ENCODE results near the gene TLE3.

TLE3 gene

DNA sequence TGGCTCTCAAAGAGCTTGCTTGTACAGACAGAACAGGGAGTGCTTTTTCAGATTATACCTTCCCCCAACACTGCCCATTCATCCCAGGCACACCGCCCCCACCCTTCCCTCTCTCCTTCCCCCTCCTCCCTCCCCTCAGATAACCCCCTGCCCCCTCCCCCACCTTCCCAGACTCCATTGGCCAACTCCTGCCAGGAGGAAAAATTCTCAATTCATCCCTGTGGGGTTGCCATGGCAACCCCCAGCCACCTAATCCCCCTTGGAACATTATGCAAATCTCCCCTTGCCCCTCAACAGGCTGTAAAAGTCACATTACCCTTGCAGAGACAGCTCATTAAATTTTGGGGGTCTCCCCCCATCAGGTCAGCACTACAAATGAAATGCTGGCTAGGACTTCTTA is 14.3 kb downstream of the TLE3 start:
- Histone ChIP-seq H2AFZ (ENCODE audit: low read depth) (no peak overlapping the region), H3K79me2 (ENCODE audit: insufficient read depth, low read depth) (peaks cover 96% of the 10 kb centered on the region), H3K4me1 (ENCODE audit: low read depth, poor library complexity, severe bottlenecking) (peaks cover 27% of the 10 kb centered on the region), H3K9ac (no peak overlapping the region), H3K4me2 (no peak overlapping the region), H3K27ac (no peak overlapping the region), H4K20me1 (ENCODE audit: insufficient read depth) (peaks cover 44% of the 10 kb centered on the region), H3K4me3 (IDR thresholded peaks at IDR 0.05; ENCODE audit: insufficient read depth, low read depth, low read length) (no peak overlapping the region), H3K27me3 (ENCODE audit: insufficient read depth, low read depth) (no peaks in the 10 kb centered on the region), H3K36me3 (ENCODE audit: insufficient read depth) (peaks cover 14% of the 10 kb centered on the region; the same call in 1 of the 2 replicates)
- TF ChIP-seq, protein P1, sequence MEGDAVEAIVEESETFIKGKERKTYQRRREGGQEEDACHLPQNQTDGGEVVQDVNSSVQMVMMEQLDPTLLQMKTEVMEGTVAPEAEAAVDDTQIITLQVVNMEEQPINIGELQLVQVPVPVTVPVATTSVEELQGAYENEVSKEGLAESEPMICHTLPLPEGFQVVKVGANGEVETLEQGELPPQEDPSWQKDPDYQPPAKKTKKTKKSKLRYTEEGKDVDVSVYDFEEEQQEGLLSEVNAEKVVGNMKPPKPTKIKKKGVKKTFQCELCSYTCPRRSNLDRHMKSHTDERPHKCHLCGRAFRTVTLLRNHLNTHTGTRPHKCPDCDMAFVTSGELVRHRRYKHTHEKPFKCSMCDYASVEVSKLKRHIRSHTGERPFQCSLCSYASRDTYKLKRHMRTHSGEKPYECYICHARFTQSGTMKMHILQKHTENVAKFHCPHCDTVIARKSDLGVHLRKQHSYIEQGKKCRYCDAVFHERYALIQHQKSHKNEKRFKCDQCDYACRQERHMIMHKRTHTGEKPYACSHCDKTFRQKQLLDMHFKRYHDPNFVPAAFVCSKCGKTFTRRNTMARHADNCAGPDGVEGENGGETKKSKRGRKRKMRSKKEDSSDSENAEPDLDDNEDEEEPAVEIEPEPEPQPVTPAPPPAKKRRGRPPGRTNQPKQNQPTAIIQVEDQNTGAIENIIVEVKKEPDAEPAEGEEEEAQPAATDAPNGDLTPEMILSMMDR (conservative IDR thresholded peaks at IDR 0.05; ENCODE audit: low read depth, low read length), result no peak

DNA sequence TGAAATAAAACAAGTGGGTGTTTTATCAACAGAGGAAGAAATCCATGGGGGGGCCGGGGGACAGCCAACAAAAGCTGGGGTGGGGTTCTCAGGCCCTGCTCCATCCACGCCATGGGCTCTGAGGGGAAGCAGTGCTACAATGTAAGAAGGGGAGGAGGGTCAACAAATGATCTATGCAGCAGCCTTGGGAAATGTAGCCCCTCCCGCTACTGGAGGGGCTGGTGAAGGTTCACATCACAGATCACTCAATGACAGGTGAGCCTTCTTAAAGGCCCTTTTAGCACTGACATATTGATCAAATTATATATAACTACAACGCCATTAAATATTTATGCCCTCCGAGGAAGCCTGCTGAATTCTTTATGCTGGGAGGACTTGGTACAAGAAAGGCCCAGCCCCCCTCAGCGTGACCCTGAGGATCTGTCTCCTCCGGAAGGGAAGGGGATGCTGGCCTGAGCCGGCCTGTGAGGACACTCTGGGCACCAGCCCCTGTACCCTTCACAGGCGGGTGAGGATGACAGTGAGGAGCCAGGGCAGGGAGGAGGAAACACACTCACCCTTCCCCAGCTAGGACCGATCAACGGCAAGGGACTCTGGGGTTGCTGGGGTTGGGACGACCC is 15.3 kb downstream of the TLE3 start:
- no peak overlapping the region for H2AFZ ChIP-seq (ENCODE audit: low read depth)
- H3K4me1 ChIP-seq (ENCODE audit: low read depth, poor library complexity, severe bottlenecking), result peaks cover 27% of the 10 kb centered on the region
- H3K9ac ChIP-seq, result no peak overlapping the region
- TF ChIP-seq, protein P1 (conservative IDR thresholded peaks at IDR 0.05; ENCODE audit: low read depth, low read length), result no peak
- H3K79me2 ChIP-seq (ENCODE audit: insufficient read depth, low read depth), result peaks cover 96% of the 10 kb centered on the region
- H3K36me3 ChIP-seq (ENCODE audit: insufficient read depth), result peaks cover 14% of the 10 kb centered on the region; the same call in 1 of the 2 replicates
- H4K20me1 ChIP-seq (ENCODE audit: insufficient read depth), result peaks cover 34% of the 10 kb centered on the region
- H3K4me3 ChIP-seq (IDR thresholded peaks at IDR 0.05; ENCODE audit: insufficient read depth, low read depth, low read length), result no peak overlapping the region
- no peaks in the 10 kb centered on the region for H3K27me3 ChIP-seq (ENCODE audit: insufficient read depth, low read depth)
- H3K4me2 ChIP-seq, result no peak overlapping the region
- H3K27ac ChIP-seq, result no peak overlapping the region

DNA sequence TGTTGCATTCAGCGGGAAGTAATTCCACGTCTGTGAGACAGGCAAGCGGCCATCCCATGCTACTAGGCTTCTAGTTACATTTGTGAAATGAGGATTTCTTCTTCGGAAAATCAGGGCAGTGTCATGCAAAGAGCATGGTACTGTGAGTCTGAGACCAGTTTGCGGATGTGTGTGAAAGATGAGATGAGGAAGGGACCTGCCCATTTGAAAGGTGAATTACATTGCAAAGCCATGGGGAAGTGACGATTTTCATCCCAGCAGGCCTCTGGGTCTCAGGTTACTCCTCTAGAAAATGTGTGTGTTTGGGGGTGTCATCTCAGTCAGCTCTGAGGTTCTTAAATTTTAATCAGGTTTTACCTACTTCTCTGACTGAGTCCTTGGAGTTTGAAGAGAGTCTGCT is 16.1 kb downstream of the TLE3 start:
- Histone ChIP-seq H3K36me3 (ENCODE audit: insufficient read depth) (peaks cover 14% of the 10 kb centered on the region; the same call in 1 of the 2 replicates), H4K20me1 (ENCODE audit: insufficient read depth) (peaks cover 26% of the 10 kb centered on the region; the same call in 1 of the 2 replicates), H3K4me2 (no peak overlapping the region), H3K27me3 (ENCODE audit: insufficient read depth, low read depth) (no peaks in the 10 kb centered on the region), H3K27ac (no peak overlapping the region), H3K4me3 (IDR thresholded peaks at IDR 0.05; ENCODE audit: insufficient read depth, low read depth, low read length) (no peak overlapping the region), H3K9ac (no peak overlapping the region), H2AFZ (ENCODE audit: low read depth) (no peak overlapping the region), H3K79me2 (ENCODE audit: insufficient read depth, low read depth) (peaks cover 95% of the 10 kb centered on the region), H3K4me1 (ENCODE audit: low read depth, poor library complexity, severe bottlenecking) (peaks cover 21% of the 10 kb centered on the region)
- TF ChIP-seq, protein P1 (conservative IDR thresholded peaks at IDR 0.05; ENCODE audit: low read depth, low read length), result no peak

DNA sequence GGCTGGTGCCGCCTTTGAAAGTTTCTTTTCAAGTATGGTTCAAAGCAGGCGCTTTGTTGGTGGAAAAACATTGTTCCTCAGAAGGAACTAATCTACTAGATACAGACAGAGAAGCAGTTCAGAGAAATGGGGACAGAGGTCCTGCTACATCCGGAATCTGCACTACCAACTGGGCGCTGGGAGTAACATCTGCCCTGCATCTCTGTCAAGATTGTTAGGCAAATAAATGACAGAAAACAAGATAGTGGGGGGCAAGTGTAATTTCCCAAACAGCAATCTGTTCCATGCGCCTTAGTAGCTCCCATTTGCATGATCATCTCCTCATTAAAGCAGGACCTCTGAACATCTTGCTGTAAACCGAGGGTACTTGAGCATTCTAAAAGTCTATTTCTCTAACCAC is 17.4 kb downstream of the TLE3 start:
- H3K4me3 ChIP-seq (IDR thresholded peaks at IDR 0.05; ENCODE audit: insufficient read depth, low read depth, low read length), result no peak overlapping the region
- H3K4me2 ChIP-seq, result no peak overlapping the region
- peaks cover 19% of the 10 kb centered on the region for H3K4me1 ChIP-seq (ENCODE audit: low read depth, poor library complexity, severe bottlenecking)
- peaks cover 19% of the 10 kb centered on the region; the same call in 1 of the 2 replicates for H4K20me1 ChIP-seq (ENCODE audit: insufficient read depth)
- no peak overlapping the region for H3K27ac ChIP-seq
- H3K79me2 ChIP-seq (ENCODE audit: insufficient read depth, low read depth), result peaks cover 95% of the 10 kb centered on the region
- no peak overlapping the region for H3K9ac ChIP-seq
- peaks cover 15% of the 10 kb centered on the region; the same call in 1 of the 2 replicates for H3K36me3 ChIP-seq (ENCODE audit: insufficient read depth)
- H3K27me3 ChIP-seq (ENCODE audit: insufficient read depth, low read depth), result no peaks in the 10 kb centered on the region
- H2AFZ ChIP-seq (ENCODE audit: low read depth), result no peak overlapping the region
- TF ChIP-seq, protein P1 (conservative IDR thresholded peaks at IDR 0.05; ENCODE audit: low read depth, low read length), result no peak
